Measurements from ENCODE around the gene PRRC2B. TPM values are rescaled to one million over a fixed set of nuclear protein-coding genes. Genes with fewer than 3 reads are reported as not detected.
A peak's percentile ranks its signal among the peaks of the same experiment; 100 is the strongest.

The PRRC2B gene
- total and polyA plus RNA-seq, 2 of the 13 experiments (the other 11 are each of a cell fraction or from before 2014, with no cell fraction given) = 20.8 to 37.4 TPM

DNA sequence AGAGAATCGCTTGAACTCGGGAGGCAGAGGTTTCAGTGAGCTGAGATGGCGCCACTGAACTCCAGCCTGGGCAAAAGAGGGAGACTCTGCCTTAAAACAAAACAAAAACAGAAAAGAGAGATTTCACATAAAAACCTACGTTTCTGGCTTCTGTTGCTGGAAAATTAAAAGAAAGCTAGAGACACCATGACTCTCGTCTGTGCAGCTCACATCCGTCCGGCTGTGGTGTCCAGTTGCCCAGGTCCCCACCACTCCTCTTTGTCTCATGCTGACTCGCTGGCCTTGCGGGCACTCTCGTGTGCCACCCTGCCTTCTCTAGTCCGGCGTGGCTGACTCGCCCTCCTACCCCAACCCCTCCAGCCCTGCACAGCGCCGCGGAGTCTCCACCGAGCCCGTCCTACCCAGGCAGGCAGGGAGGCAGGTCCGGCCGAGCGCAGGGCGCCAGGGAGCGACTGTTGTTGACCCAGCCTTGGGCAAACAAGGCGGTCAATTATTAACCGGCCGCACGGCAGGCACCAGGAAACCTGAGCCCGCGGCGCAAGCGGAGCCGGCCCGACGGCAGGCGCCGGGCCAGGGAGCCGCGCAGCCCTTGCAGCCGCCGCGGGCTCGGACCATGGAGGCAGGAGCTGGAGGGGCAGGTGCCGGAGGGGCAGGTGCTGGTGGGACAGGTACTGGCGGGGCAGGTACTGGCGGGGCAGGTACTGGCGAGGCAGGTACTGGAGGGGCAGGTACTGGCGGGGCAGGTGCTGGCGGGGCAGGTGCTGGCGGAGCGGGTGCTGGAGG is 151.3 kb downstream of the PRRC2B start, which contains the start of gene PRRT1B (continued):
- TF ChIP-seq, protein P1, sequence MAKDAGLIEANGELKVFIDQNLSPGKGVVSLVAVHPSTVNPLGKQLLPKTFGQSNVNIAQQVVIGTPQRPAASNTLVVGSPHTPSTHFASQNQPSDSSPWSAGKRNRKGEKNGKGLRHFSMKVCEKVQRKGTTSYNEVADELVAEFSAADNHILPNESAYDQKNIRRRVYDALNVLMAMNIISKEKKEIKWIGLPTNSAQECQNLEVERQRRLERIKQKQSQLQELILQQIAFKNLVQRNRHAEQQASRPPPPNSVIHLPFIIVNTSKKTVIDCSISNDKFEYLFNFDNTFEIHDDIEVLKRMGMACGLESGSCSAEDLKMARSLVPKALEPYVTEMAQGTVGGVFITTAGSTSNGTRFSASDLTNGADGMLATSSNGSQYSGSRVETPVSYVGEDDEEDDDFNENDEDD (CRISPR knock-in tag; IDR thresholded peaks at IDR 0.05; ENCODE audit: borderline replicate concordance) = peak; percentile 39; the same call in 1 of the 2 replicates
- TF ChIP-seq ZSCAN31 (CRISPR knock-in tag; IDR thresholded peaks at IDR 0.05; ENCODE audit: low read depth) (no peak), ATF7-NPFF (CRISPR knock-in tag; IDR thresholded peaks at IDR 0.05; ENCODE audit: low read depth) (0 out of 2 replicates have a peak, but pooled peaks have one; percentile 74), ZNF121 (CRISPR knock-in tag; IDR thresholded peaks at IDR 0.05) (no peak), PHB2 (IDR thresholded peaks at IDR 0.05; ENCODE audit: partially characterized antibody) (no peak), ZBTB3 (CRISPR knock-in tag; IDR thresholded peaks at IDR 0.05; ENCODE audit: borderline replicate concordance, low read depth) (peak; percentile 58; the same call in 1 of the 2 replicates), HMGA1 (CRISPR knock-in tag; conservative IDR thresholded peaks at IDR 0.05) (no peak), FOXJ3 (CRISPR knock-in tag; IDR thresholded peaks at IDR 0.05; ENCODE audit: borderline replicate concordance) (no peak; the same call in 1 of the 2 replicates), SNAPC2 (CRISPR knock-in tag; IDR thresholded peaks at IDR 0.05) (peak; percentile 42; the same call in 1 of the 2 replicates), MTA3 (CRISPR knock-in tag; IDR thresholded peaks at IDR 0.05) (no peak)
- TF ChIP-seq, protein P2, sequence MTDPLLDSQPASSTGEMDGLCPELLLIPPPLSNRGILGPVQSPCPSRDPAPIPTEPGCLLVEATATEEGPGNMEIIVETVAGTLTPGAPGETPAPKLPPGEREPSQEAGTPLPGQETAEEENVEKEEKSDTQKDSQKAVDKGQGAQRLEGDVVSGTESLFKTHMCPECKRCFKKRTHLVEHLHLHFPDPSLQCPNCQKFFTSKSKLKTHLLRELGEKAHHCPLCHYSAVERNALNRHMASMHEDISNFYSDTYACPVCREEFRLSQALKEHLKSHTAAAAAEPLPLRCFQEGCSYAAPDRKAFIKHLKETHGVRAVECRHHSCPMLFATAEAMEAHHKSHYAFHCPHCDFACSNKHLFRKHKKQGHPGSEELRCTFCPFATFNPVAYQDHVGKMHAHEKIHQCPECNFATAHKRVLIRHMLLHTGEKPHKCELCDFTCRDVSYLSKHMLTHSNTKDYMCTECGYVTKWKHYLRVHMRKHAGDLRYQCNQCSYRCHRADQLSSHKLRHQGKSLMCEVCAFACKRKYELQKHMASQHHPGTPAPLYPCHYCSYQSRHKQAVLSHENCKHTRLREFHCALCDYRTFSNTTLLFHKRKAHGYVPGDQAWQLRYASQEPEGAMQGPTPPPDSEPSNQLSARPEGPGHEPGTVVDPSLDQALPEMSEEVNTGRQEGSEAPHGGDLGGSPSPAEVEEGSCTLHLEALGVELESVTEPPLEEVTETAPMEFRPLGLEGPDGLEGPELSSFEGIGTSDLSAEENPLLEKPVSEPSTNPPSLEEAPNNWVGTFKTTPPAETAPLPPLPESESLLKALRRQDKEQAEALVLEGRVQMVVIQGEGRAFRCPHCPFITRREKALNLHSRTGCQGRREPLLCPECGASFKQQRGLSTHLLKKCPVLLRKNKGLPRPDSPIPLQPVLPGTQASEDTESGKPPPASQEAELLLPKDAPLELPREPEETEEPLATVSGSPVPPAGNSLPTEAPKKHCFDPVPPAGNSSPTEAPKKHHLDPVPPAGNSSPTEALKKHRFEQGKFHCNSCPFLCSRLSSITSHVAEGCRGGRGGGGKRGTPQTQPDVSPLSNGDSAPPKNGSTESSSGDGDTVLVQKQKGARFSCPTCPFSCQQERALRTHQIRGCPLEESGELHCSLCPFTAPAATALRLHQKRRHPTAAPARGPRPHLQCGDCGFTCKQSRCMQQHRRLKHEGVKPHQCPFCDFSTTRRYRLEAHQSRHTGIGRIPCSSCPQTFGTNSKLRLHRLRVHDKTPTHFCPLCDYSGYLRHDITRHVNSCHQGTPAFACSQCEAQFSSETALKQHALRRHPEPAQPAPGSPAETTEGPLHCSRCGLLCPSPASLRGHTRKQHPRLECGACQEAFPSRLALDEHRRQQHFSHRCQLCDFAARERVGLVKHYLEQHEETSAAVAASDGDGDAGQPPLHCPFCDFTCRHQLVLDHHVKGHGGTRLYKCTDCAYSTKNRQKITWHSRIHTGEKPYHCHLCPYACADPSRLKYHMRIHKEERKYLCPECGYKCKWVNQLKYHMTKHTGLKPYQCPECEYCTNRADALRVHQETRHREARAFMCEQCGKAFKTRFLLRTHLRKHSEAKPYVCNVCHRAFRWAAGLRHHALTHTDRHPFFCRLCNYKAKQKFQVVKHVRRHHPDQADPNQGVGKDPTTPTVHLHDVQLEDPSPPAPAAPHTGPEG (CRISPR knock-in tag; IDR thresholded peaks at IDR 0.05) = no peak
- TF ChIP-seq, protein P3, sequence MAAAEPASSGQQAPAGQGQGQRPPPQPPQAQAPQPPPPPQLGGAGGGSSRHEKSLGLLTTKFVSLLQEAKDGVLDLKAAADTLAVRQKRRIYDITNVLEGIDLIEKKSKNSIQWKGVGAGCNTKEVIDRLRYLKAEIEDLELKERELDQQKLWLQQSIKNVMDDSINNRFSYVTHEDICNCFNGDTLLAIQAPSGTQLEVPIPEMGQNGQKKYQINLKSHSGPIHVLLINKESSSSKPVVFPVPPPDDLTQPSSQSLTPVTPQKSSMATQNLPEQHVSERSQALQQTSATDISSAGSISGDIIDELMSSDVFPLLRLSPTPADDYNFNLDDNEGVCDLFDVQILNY (CRISPR knock-in tag; conservative IDR thresholded peaks at IDR 0.05) = no peak
- TF ChIP-seq, protein P4, sequence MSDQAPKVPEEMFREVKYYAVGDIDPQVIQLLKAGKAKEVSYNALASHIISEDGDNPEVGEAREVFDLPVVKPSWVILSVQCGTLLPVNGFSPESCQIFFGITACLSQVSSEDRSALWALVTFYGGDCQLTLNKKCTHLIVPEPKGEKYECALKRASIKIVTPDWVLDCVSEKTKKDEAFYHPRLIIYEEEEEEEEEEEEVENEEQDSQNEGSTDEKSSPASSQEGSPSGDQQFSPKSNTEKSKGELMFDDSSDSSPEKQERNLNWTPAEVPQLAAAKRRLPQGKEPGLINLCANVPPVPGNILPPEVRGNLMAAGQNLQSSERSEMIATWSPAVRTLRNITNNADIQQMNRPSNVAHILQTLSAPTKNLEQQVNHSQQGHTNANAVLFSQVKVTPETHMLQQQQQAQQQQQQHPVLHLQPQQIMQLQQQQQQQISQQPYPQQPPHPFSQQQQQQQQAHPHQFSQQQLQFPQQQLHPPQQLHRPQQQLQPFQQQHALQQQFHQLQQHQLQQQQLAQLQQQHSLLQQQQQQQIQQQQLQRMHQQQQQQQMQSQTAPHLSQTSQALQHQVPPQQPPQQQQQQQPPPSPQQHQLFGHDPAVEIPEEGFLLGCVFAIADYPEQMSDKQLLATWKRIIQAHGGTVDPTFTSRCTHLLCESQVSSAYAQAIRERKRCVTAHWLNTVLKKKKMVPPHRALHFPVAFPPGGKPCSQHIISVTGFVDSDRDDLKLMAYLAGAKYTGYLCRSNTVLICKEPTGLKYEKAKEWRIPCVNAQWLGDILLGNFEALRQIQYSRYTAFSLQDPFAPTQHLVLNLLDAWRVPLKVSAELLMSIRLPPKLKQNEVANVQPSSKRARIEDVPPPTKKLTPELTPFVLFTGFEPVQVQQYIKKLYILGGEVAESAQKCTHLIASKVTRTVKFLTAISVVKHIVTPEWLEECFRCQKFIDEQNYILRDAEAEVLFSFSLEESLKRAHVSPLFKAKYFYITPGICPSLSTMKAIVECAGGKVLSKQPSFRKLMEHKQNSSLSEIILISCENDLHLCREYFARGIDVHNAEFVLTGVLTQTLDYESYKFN (CRISPR knock-in tag; conservative IDR thresholded peaks at IDR 0.05) = peak; percentile 80
